Femur (tissue), 1 donor: ENCODE data around the gene MAMLD1.

Experiments used
- DNase-seq: peaks from one replicate; pipeline ENCODE4 v3.0.0-alpha.2; 2017

The MAMLD1 gene

GRCh38 chrX:150357790-150358189, 5.3 kb upstream of the MAMLD1 start:
- no peak for DNase-seq

GRCh38 chrX:150358651-150359050, 4.5 kb upstream of the MAMLD1 start:
- no peak for DNase-seq

- no peak for DNase-seq
Measured at GRCh38 chrX:150360331-150360730, 2.8 kb upstream of the MAMLD1 start.

- no peak for DNase-seq
Measured at GRCh38 chrX:150361070-150361776, 1.9 kb upstream of the MAMLD1 start.

GRCh38 chrX:150361777-150362351, 1.3 kb upstream of the MAMLD1 start:
- DNase-seq = peak; percentile 28

- DNase-seq = peak; percentile 58
Measured at GRCh38 chrX:150363561-150364346, 637 bp downstream of the MAMLD1 start.

- no peak for DNase-seq
Measured at GRCh38 chrX:150364347-150365050, 1.4 kb downstream of the MAMLD1 start.

GRCh38 chrX:150365051-150365989, 2.2 kb downstream of the MAMLD1 start:
- DNase-seq = peak; percentile 82

GRCh38 chrX:150365990-150366911, 3.1 kb downstream of the MAMLD1 start:
- peak; percentile 73 for DNase-seq

- DNase-seq = no peak
Measured at GRCh38 chrX:150366951-150367545, 3.9 kb downstream of the MAMLD1 start.

GRCh38 chrX:150370589-150371312, 7.6 kb downstream of the MAMLD1 start:
- no peak for DNase-seq

- DNase-seq = no peak
Measured at GRCh38 chrX:150371877-150372276, 8.8 kb downstream of the MAMLD1 start.

- DNase-seq = no peak
Measured at GRCh38 chrX:150372280-150372679, 9.2 kb downstream of the MAMLD1 start.

- DNase-seq = no peak
Measured at GRCh38 chrX:150372756-150373155, 9.6 kb downstream of the MAMLD1 start.

- DNase-seq = no peak
Measured at GRCh38 chrX:150375243-150375770, 12.2 kb downstream of the MAMLD1 start.

GRCh38 chrX:150377005-150377404, 13.9 kb downstream of the MAMLD1 start:
- no peak for DNase-seq

- no peak for DNase-seq
Measured at GRCh38 chrX:150405006-150405405, 41.9 kb downstream of the MAMLD1 start.

GRCh38 chrX:150405576-150405975, 42.5 kb downstream of the MAMLD1 start:
- no peak for DNase-seq

GRCh38 chrX:150406596-150406995, 43.5 kb downstream of the MAMLD1 start:
- DNase-seq = no peak

- DNase-seq = no peak
Measured at GRCh38 chrX:150408007-150408406, 44.9 kb downstream of the MAMLD1 start.
